HCT116 (cell line): ENCODE results near the gene S100A10. TPM values are rescaled to one million over a fixed set of nuclear protein-coding genes. Genes with fewer than 3 reads are reported as not detected.

Experiments
- ATAC-seq: fragments of 200-7000 bp; cut with Tn5 transposase; 2 replicates; pipeline ENCODE4 v1.9.1; 2020; ENCODE audit warnings: mild to moderate bottlenecking, moderate library complexity
- BruUV-seq: library from RNA; stranded (reverse); fragments of 400-500 nt; replicated peaks from 2 replicates; lab custom pipeline; 2021; lab: Mats Ljungman, UMichigan
- CTCF ChIA-PET: fragments of 300-600 bp; sonication (Branson Sonifier 250); formaldehyde crosslinking; loops from one replicate; lab custom pipeline; 2021; ENCODE audit warnings: antibody characterized with exemption; lab: Charles Lee
- POLR2A ChIA-PET: fragments of 300-600, 350-600 bp; sonication (Branson Sonifier 250); formaldehyde crosslinking; loops from one replicate; lab custom pipeline; 2021; ENCODE audit warnings: antibody characterized with exemption; lab: Charles Lee
- RAD21 ChIA-PET, 2 experiments: fragments of 300-600 bp; sonication (Branson Sonifier 250); formaldehyde crosslinking; loops; one replicate each; lab custom pipeline; 2023; ENCODE audit warnings: low total read pairs in 2 of 2; ENCODE audit not compliant: uncharacterized antibody in 2 of 2, unreplicated experiment in 2 of 2, low non-redundant PET in 1 of 2; lab: Charles Lee
- DNase-seq: peaks from one replicate; pipeline ENCODE4 v3.0.0-alpha.2; 2010; ENCODE audit warnings: low read depth, low spot score
- H2AFZ ChIP-seq: fragments of 200-600 bp; shearing (Covaris generic), sonication (generic); 2 replicates; pipeline ENCODE4 v1.6.1; 2017; ENCODE audit warnings: low read depth, mixed run types, mixed read lengths, antibody characterized with exemption, low read length; ENCODE audit not compliant: poor library complexity, severe bottlenecking
- H3K27ac ChIP-seq: 2 replicates; pipeline ENCODE4 v1.5.1; 2012; ENCODE audit warnings: low read depth, low read length
- H3K27me3 ChIP-seq: fragments of 200-600 bp; sonication (generic); 2 replicates; pipeline ENCODE4 v1.6.1; 2016; ENCODE audit warnings: mixed run types, low read length, mixed read lengths; ENCODE audit not compliant: insufficient read depth
- H3K36me3 ChIP-seq, 2 experiments: fragments of 200-500 bp in 1 of 2; fragments of 200-600 bp in 1 of 2; sonication (Bioruptor generic) in 1 of 2; sonication (generic) in 1 of 2; 2 replicates each; pipeline versions ENCODE4 v1.5.1 to v1.6.1; 2014 to 2016; ENCODE audit warnings: low read length in 2 of 2, inconsistent platforms in 1 of 2, mixed read lengths in 1 of 2, mixed run types in 1 of 2; ENCODE audit not compliant: insufficient read depth in 2 of 2, control insufficient read depth in 1 of 2
- H3K4me1 ChIP-seq, 2 experiments: fragments of 200-600 bp in 1 of 2; sonication (generic) in 1 of 2; 2 replicates each; pipeline versions ENCODE4 v1.5.1 to v1.6.1; 2012 to 2017; ENCODE audit warnings: low read length in 2 of 2, inconsistent platforms in 1 of 2, mild to moderate bottlenecking in 1 of 2, mixed read lengths in 1 of 2, mixed run types in 1 of 2, moderate library complexity in 1 of 2; ENCODE audit not compliant: insufficient read depth in 2 of 2, control insufficient read depth in 1 of 2
- H3K4me2 ChIP-seq: fragments of 200-600 bp; sonication (generic); 2 replicates; pipeline ENCODE4 v1.6.1; 2017; ENCODE audit warnings: mixed run types, low read length, mixed read lengths
- H3K4me3 ChIP-seq, 2 experiments: fragments of 200-600 bp in 1 of 2; sonication (generic) in 1 of 2; replicated peaks in 1 of 2; 2 replicates each; pipeline ENCODE4 v1.5.1; 2011 to 2016; ENCODE audit warnings: low read length in 2 of 2, control low read depth in 1 of 2, low read depth in 1 of 2, mild to moderate bottlenecking in 1 of 2, mixed read lengths in 1 of 2, mixed run types in 1 of 2
- H3K79me2 ChIP-seq: fragments of 200-600 bp; sonication (generic); 2 replicates; pipeline ENCODE4 v1.6.1; 2017; ENCODE audit warnings: mild to moderate bottlenecking, mixed run types, low read length, moderate library complexity, mixed read lengths; ENCODE audit not compliant: insufficient read depth
- H3K9ac ChIP-seq: fragments of 200-600 bp; sonication (generic); 2 replicates; pipeline ENCODE4 v1.6.1; 2016; ENCODE audit warnings: low read length, mixed read lengths
- H3K9me2 ChIP-seq: fragments of 200-600 bp; sonication (generic), shearing (Covaris generic); 2 replicates; pipeline ENCODE4 v1.6.1; 2017; ENCODE audit warnings: mixed run types, mild to moderate bottlenecking, moderate library complexity; ENCODE audit not compliant: insufficient read depth
- H3K9me3 ChIP-seq, 2 experiments: fragments of 200-500 bp in 1 of 2; fragments of 200-600 bp in 1 of 2; sonication (Bioruptor generic) in 1 of 2; sonication (generic) in 1 of 2; 2 replicates each; pipeline ENCODE4 v1.6.1; 2014 to 2017; ENCODE audit warnings: low read length in 2 of 2, mixed read lengths in 2 of 2, inconsistent platforms in 1 of 2, low read depth in 1 of 2, mild to moderate bottlenecking in 1 of 2, mixed run types in 1 of 2, moderate library complexity in 1 of 2; ENCODE audit not compliant: control insufficient read depth in 1 of 2, insufficient read depth in 1 of 2
- H4K20me1 ChIP-seq: fragments of 200-600 bp; sonication (generic), shearing (Covaris generic); 2 replicates; pipeline ENCODE4 v1.6.1; 2017; ENCODE audit warnings: mixed run types, mild to moderate bottlenecking, moderate library complexity; ENCODE audit not compliant: insufficient read depth
- EGR1 ChIP-seq: IDR thresholded peaks from 2 replicates; pipeline ENCODE4 v1.6.1; 2012; ENCODE audit warnings: low read depth
- ELF1 ChIP-seq: IDR thresholded peaks from 2 replicates; pipeline ENCODE4 v1.6.1; 2012; ENCODE audit warnings: low read depth, borderline replicate concordance
- EZH2phosphoT487 ChIP-seq: fragments of 200-600 bp; IDR thresholded peaks from 2 replicates; pipeline ENCODE4 v1.6.1; 2018; ENCODE audit warnings: antibody characterized with exemption, borderline replicate concordance
- FOSL1 ChIP-seq: IDR thresholded peaks from 2 replicates; pipeline ENCODE4 v1.6.1; 2012; ENCODE audit warnings: low read depth
- JUND ChIP-seq: IDR thresholded peaks from 2 replicates; pipeline ENCODE4 v1.6.1; 2012
- POLR2A ChIP-seq: IDR thresholded peaks from 2 replicates; pipeline ENCODE4 v1.7.0; 2011; ENCODE audit warnings: borderline replicate concordance; ENCODE audit not compliant: insufficient read depth, insufficient read length; ENCODE audit errors: extremely low read depth
- POLR2AphosphoS5 ChIP-seq: IDR thresholded peaks from 2 replicates; pipeline ENCODE4 v1.6.1; 2011; ENCODE audit warnings: mild to moderate bottlenecking, low read depth, low read length, moderate library complexity
- RAD21 ChIP-seq: IDR thresholded peaks from 2 replicates; pipeline ENCODE4 v1.6.1; 2012; ENCODE audit warnings: low read depth, mild to moderate bottlenecking
- SIN3A ChIP-seq: IDR thresholded peaks from 2 replicates; pipeline ENCODE4 v1.6.1; 2012; ENCODE audit warnings: low read depth
- SP1 ChIP-seq: IDR thresholded peaks from 2 replicates; pipeline ENCODE4 v1.6.1; 2012; ENCODE audit warnings: low read depth
- SRF ChIP-seq: IDR thresholded peaks from 2 replicates; pipeline ENCODE4 v1.6.1; 2012; ENCODE audit warnings: low read depth
- TCF7L2 ChIP-seq: IDR thresholded peaks from 2 replicates; pipeline ENCODE4 v1.7.0; 2011; ENCODE audit warnings: borderline replicate concordance, inconsistent platforms; ENCODE audit not compliant: insufficient read depth, insufficient read length; ENCODE audit errors: extremely low read depth
- ZFX ChIP-seq: fragments of 450-650 bp; IDR thresholded peaks from 2 replicates; pipeline ENCODE4 v1.6.1; 2017
- ZNF274 ChIP-seq: fragments of 200-500 bp; sonication (Bioruptor generic); IDR thresholded peaks from 2 replicates; pipeline ENCODE4 v1.6.1; 2014; ENCODE audit warnings: mild to moderate bottlenecking, low read depth, low read length, inconsistent platforms
- intact Hi-C: fragments of 100-400 bp; cut with micrococcal nuclease; formaldehyde crosslinking; loops from 2 replicates; pipeline ENCODE4 v1.10.0; 2022
- total RNA-seq: library from RNA; stranded (reverse); gene quantifications from one replicate; pipeline ENCODE4 v1.2.1, GENCODE V29; 2021; ENCODE audit not compliant: unreplicated experiment
- TF ChIP-seq, protein P1 (sequence below), 3 experiments: fragments of 200-600 bp in 1 of 3; sonication (generic) in 1 of 3; IDR thresholded peaks in 2 of 3; conservative IDR thresholded peaks in 1 of 3; 2 replicates each; pipeline ENCODE4 v1.5.1; 2012 to 2017; ENCODE audit warnings: low read depth in 2 of 3, low read length in 2 of 3, antibody characterized with exemption in 1 of 3, borderline replicate concordance in 1 of 3, control low read depth in 1 of 3, mild to moderate bottlenecking in 1 of 3, mixed read lengths in 1 of 3, mixed run types in 1 of 3, moderate library complexity in 1 of 3; ENCODE audit not compliant: insufficient read depth in 1 of 3
- TF ChIP-seq, protein P2 (sequence below): IDR thresholded peaks from 2 replicates; pipeline ENCODE4 v1.6.1; 2012; ENCODE audit warnings: low read depth
- TF ChIP-seq, protein P3 (sequence below): IDR thresholded peaks from 2 replicates; pipeline ENCODE4 v1.6.1; 2012
- TF ChIP-seq, protein P4 (sequence below): IDR thresholded peaks from 2 replicates; pipeline ENCODE4 v1.6.1; 2012

S100A10 gene
- total RNA-seq, 1 experiment from 2014 or later: 340 TPM

DNA sequence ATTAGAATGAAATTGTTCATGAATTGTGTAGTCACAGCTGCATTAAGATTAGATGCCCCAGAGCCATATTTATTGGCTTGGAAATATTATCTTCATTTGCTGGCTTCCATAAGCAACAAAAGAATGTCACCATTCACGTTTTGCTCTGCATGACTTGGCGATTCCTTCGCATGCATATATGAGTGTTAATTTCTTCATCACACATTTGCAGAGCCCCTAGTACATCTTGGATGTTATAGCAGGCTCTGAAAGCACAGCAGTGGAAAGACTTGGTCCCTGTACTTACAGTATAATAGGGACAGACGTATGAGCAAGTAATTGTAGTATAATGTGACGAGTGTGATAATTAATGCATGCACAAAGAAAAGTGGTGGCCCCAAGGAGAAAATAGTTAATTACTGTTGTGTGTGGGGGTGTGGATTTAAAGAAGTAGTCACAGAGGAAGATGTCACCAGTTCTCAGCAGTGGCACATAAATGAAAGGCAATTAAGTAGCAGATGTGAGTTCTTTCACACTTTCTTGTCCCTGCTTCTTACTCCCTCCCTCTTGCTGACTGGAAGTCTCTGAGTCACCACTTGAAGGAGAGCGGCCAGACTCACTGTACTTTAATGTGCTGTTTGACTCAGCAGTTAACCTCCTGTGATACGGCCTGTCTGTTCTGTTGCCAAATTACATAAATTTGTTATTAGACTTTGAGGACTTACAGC lies 21.0 kb downstream of the S100A10 start:
- H3K9ac ChIP-seq: peak overlapping the region; percentile 50
- TF ChIP-seq POLR2AphosphoS5 (peak; percentile 73), ZNF274 (no peak), SP1 (peak; percentile 95), RAD21 (no peak; the same call in 1 of the 2 replicates), FOSL1 (peak; percentile 96), EZH2phosphoT487 (no peak), EGR1 (no peak), TCF7L2 (peak; percentile 99), SRF (no peak; the same call in 1 of the 2 replicates), SIN3A (peak; percentile 90), JUND (peak; percentile 98), ELF1 (no peak), ZFX (no peak), POLR2A (no peak)
- TF ChIP-seq, protein P1, sequence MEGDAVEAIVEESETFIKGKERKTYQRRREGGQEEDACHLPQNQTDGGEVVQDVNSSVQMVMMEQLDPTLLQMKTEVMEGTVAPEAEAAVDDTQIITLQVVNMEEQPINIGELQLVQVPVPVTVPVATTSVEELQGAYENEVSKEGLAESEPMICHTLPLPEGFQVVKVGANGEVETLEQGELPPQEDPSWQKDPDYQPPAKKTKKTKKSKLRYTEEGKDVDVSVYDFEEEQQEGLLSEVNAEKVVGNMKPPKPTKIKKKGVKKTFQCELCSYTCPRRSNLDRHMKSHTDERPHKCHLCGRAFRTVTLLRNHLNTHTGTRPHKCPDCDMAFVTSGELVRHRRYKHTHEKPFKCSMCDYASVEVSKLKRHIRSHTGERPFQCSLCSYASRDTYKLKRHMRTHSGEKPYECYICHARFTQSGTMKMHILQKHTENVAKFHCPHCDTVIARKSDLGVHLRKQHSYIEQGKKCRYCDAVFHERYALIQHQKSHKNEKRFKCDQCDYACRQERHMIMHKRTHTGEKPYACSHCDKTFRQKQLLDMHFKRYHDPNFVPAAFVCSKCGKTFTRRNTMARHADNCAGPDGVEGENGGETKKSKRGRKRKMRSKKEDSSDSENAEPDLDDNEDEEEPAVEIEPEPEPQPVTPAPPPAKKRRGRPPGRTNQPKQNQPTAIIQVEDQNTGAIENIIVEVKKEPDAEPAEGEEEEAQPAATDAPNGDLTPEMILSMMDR (IDR thresholded peaks at IDR 0.05 in 2 of 3, conservative IDR thresholded peaks at IDR 0.05 in 1 of 3; ENCODE audit: borderline replicate concordance in 1 of 3, insufficient read depth in 1 of 3, low read depth in 2 of 3, low read length in 2 of 3): 0 out of 6 replicates have a peak, but pooled peaks of 1 of the 3 experiments have one; percentile 4
- TF ChIP-seq, protein P2, sequence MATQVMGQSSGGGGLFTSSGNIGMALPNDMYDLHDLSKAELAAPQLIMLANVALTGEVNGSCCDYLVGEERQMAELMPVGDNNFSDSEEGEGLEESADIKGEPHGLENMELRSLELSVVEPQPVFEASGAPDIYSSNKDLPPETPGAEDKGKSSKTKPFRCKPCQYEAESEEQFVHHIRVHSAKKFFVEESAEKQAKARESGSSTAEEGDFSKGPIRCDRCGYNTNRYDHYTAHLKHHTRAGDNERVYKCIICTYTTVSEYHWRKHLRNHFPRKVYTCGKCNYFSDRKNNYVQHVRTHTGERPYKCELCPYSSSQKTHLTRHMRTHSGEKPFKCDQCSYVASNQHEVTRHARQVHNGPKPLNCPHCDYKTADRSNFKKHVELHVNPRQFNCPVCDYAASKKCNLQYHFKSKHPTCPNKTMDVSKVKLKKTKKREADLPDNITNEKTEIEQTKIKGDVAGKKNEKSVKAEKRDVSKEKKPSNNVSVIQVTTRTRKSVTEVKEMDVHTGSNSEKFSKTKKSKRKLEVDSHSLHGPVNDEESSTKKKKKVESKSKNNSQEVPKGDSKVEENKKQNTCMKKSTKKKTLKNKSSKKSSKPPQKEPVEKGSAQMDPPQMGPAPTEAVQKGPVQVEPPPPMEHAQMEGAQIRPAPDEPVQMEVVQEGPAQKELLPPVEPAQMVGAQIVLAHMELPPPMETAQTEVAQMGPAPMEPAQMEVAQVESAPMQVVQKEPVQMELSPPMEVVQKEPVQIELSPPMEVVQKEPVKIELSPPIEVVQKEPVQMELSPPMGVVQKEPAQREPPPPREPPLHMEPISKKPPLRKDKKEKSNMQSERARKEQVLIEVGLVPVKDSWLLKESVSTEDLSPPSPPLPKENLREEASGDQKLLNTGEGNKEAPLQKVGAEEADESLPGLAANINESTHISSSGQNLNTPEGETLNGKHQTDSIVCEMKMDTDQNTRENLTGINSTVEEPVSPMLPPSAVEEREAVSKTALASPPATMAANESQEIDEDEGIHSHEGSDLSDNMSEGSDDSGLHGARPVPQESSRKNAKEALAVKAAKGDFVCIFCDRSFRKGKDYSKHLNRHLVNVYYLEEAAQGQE: no peak
- TF ChIP-seq, protein P3, sequence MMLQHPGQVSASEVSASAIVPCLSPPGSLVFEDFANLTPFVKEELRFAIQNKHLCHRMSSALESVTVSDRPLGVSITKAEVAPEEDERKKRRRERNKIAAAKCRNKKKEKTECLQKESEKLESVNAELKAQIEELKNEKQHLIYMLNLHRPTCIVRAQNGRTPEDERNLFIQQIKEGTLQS: 0 out of 2 replicates have a peak, but pooled peaks have one; percentile 48
- TF ChIP-seq, protein P4, sequence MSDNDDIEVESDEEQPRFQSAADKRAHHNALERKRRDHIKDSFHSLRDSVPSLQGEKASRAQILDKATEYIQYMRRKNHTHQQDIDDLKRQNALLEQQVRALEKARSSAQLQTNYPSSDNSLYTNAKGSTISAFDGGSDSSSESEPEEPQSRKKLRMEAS: peak; percentile 75

More for the DNA sequence above, 21.0 kb downstream of the S100A10 start:
- H3K4me2 ChIP-seq: peak overlapping the region; percentile 78
- peak; percentile 80 for ATAC-seq
- H2AFZ ChIP-seq: no peak overlapping the region
- no peaks in the 10 kb centered on the region for H4K20me1 ChIP-seq
- no peaks in the 10 kb centered on the region for H3K9me3 ChIP-seq
- peak overlapping the region in 1 of 2 experiments; percentile 31; a peak in 2 of 4 replicates for H3K4me3 ChIP-seq
- peak overlapping the region; percentile 47; the same call in 1 of the 2 replicates for H3K27ac ChIP-seq
- H3K9me2 ChIP-seq: no peaks in the 10 kb centered on the region
- CTCF ChIA-PET: interaction anchor here (0.7 to 1.2 kb wide), 3 partner anchors 20 to 28 kb away, joined by 3 to 14 read pairs (median 3); partner anchors contain the start of gene S100A10
- no TSS peak for BruUV-seq
- H3K27me3 ChIP-seq: no peaks in the 10 kb centered on the region
- H3K79me2 ChIP-seq: no peaks in the 10 kb centered on the region
- H3K36me3 ChIP-seq: no peaks in the 10 kb centered on the region
- RAD21 ChIA-PET: interaction anchor here (0.7 to 2.3 kb wide), 3 partner anchors 14 to 28 kb away, joined by 3 to 5 read pairs (median 4); no protein-coding TSS in a partner anchor
- H3K4me1 ChIP-seq: peaks cover 65 to 90% of the 10 kb centered on the region in 2 experiments
- POLR2A ChIA-PET: interaction anchor here (0.7 kb wide), 2 partner anchors 16 to 22 kb away, joined by 3 read pairs; no protein-coding TSS in a partner anchor
- peak; percentile 83 for DNase-seq
- intact Hi-C loops: no loop called here
